Activated T-cell treated with anti-CD3 and anti-CD28 coated beads, Interleukin-2, amount 50 U/mL, for 24 hours (primary cell): ENCODE results near the gene SWSAP1.
"Not testable (repeated sequence)": the region's sequence is repeated elsewhere in the genome, so short reads cannot be mapped to it uniquely, and the experiment has no call there.

Source experiments
- DNase-seq: peaks from one replicate; pipeline ENCODE4 v3.0.0-alpha.2; 2020
- H3K27ac Mint-ChIP-seq: 2 replicates; pipeline ENCODE4 v1.8.0; 2020; ENCODE audit warnings: mild to moderate bottlenecking, mixed read lengths
- H3K27me3 Mint-ChIP-seq: 2 replicates; pipeline ENCODE4 v1.8.0; 2020; ENCODE audit warnings: mixed read lengths
- H3K36me3 Mint-ChIP-seq: 2 replicates; pipeline ENCODE4 v1.8.0; 2020; ENCODE audit warnings: low read depth, mixed read lengths
- H3K4me1 Mint-ChIP-seq: 2 replicates; pipeline ENCODE4 v1.8.0; 2020; ENCODE audit warnings: low read depth, mixed read lengths
- H3K4me3 Mint-ChIP-seq: 2 replicates; pipeline ENCODE4 v1.8.0; 2020; ENCODE audit warnings: mild to moderate bottlenecking, moderate library complexity, mixed read lengths
- H3K9me3 Mint-ChIP-seq: 2 replicates; pipeline ENCODE4 v1.8.0; 2020; ENCODE audit warnings: mixed read lengths

Gene SWSAP1

DNA sequence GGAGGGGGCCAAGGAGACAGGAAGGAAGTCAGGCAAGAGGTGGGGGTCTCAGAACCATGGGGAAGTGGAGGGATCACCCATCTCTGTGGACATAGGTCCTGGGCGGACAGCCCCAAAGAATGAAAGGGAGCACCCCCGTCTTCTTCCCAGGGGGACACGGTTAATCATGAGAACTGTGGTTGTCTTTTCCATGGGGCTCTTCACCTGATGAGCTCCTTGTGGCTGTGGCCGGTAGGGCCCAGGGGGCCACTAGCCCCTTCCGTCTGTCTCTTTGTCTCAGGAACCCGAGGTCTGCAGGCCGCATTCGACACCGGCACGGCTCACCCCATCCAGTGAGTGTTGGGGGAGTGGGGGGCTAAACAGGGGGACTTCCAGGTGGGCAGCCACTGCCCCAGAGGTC, 10.6 kb upstream of the SWSAP1 start:
- no peaks in the 10 kb centered on the region for H3K9me3 Mint-ChIP-seq
- H3K4me1 Mint-ChIP-seq = no peaks in the 10 kb centered on the region
- no peak for DNase-seq
- H3K4me3 Mint-ChIP-seq = no peak overlapping the region
- H3K36me3 Mint-ChIP-seq = peaks cover 21% of the 10 kb centered on the region
- H3K27me3 Mint-ChIP-seq = no peaks in the 10 kb centered on the region
- H3K27ac Mint-ChIP-seq = no peak overlapping the region

DNA sequence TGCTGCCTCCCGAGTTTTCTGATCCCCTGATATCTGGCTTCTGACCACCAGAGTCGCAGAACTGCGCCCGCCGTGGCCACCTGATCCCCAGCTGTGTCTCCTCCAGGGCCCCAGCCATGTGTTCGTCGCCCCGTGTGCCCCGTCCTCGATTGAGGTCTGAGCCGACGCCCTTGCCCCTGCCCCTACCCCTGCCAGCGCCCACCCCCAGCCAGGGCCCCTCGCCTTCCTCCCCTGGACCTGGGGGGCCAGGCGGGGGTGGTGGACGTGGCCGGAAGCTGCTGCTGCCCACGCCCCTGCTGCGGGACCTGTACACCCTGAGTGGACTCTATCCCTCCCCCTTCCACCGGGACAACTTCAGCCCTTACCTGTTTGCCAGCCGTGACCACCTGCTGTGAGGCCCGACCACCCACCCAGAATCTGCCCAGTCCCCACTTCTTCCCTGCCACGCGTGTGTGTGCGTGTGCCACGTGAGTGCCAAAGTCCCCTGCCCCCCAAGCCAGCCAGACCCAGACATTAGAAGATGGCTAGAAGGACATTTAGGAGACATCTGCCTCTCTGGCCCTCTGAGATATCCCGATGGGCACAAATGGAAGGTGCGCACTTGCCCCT, 10.1 kb upstream of the SWSAP1 start:
- peaks cover 24% of the 10 kb centered on the region for H3K36me3 Mint-ChIP-seq
- DNase-seq = no peak
- H3K27me3 Mint-ChIP-seq = no peaks in the 10 kb centered on the region
- no peak overlapping the region for H3K27ac Mint-ChIP-seq
- H3K9me3 Mint-ChIP-seq = no peaks in the 10 kb centered on the region
- no peaks in the 10 kb centered on the region for H3K4me1 Mint-ChIP-seq
- no peak overlapping the region for H3K4me3 Mint-ChIP-seq

DNA sequence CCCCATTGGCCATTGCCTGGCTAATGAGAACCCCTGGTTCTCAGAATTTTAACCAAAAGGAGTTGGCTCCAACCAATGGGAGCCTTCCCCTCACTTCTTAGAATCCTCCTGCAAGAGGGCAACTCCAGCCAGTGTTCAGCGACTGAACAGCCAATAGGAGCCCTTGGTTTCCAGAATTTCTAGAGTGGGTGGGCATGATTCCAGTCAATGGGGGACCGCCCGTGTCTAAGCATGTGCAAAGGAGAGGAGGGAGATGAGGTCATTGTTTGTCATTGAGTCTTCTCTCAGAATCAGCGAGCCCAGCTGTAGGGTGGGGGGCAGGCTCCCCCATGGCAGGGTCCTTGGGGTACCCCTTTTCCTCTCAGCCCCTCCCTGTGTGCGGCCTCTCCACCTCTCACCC, 9.5 kb upstream of the SWSAP1 start:
- Mint-ChIP-seq H3K27me3 (no peaks in the 10 kb centered on the region), H3K27ac (no peak overlapping the region)

DNA sequence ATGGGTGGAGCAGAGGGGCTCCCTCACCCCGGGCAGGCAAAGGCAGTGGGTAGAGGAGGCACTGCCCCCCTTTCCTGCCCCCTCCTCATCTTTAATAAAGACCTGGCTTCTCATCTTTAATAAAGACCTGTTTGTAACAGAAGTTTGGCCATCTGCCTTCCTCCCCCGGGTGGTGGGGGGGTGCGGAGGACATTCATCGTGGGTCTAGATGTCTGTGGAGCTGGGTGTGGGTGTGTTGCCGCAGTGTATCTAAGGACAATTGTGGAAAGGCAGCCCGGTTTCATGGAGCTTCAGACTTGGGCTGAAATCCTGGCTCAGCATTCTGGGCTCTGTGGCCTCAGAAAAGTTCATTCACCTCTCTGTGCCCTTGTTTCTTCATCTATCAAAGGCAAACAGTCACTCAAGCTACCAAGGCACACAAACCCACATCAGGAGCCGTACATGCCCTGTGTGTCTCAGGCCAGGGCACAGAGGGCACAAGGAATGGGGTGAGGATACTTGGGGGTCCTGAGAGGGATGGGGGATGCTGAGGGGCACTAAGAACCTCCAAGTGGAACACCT, 8.8 kb upstream of the SWSAP1 start:
- DNase-seq = no peak
- no peak overlapping the region for H3K4me3 Mint-ChIP-seq
- H3K9me3 Mint-ChIP-seq = no peaks in the 10 kb centered on the region
- no peak overlapping the region for H3K27ac Mint-ChIP-seq
- H3K27me3 Mint-ChIP-seq = no peaks in the 10 kb centered on the region
- H3K4me1 Mint-ChIP-seq = no peaks in the 10 kb centered on the region
- H3K36me3 Mint-ChIP-seq = peaks cover 28% of the 10 kb centered on the region

More for the DNA sequence above, 9.5 kb upstream of the SWSAP1 start:
- no peak for DNase-seq
- peaks cover 27% of the 10 kb centered on the region for H3K36me3 Mint-ChIP-seq
- no peaks in the 10 kb centered on the region for H3K9me3 Mint-ChIP-seq
- no peaks in the 10 kb centered on the region for H3K4me1 Mint-ChIP-seq
- no peak overlapping the region for H3K4me3 Mint-ChIP-seq

DNA sequence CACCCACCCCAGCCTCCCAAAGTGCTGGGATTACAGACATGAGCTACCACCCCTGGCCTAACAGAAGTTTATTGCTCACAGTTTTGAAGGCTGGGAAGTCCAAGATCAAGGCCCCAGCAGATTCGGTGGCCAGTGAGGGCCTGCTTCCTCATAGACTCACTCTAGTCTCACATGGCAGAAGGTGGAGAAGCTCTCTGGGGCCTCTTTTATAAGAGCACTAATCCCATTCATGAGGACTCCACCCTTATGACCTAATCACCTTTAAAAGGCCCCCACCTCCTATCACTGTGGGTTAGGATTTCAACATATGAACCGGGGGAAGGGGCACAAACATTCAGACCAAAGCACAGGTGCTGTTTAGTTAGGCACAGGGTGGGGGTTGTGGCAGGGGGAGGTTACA, 6.9 kb upstream of the SWSAP1 start:
- no peaks in the 10 kb centered on the region for H3K4me1 Mint-ChIP-seq
- peaks cover 30% of the 10 kb centered on the region for H3K36me3 Mint-ChIP-seq
- no peak overlapping the region for H3K27ac Mint-ChIP-seq
- no peak for DNase-seq
- no peaks in the 10 kb centered on the region for H3K9me3 Mint-ChIP-seq
- H3K4me3 Mint-ChIP-seq = no peak overlapping the region
- no peaks in the 10 kb centered on the region for H3K27me3 Mint-ChIP-seq

DNA sequence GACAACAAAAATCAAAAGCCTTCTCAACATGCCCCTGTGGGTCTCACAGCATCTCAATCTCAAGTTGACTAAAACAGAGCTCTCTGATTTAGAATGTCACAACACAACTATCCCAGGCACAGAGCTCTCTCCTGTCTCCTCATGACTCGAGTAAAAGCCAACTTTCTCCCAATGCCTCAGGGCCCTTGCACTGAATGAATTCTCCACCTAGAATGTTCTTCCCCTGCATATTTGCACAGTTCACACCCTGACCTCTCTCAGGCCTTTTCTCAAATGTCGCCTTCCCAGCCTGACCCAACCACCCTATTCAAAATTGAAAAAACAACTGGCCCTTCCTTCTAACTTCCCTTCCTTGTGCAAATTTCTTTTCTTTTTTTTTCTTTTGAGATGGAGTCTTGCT, 3.7 kb upstream of the SWSAP1 start:
- Mint-ChIP-seq H3K27me3 (no peaks in the 10 kb centered on the region), H3K36me3 (peaks cover 24% of the 10 kb centered on the region), H3K4me1 (peaks cover 4% of the 10 kb centered on the region), H3K9me3 (no peaks in the 10 kb centered on the region), H3K4me3 (no peak overlapping the region), H3K27ac (no peak overlapping the region)
- no peak for DNase-seq

DNA sequence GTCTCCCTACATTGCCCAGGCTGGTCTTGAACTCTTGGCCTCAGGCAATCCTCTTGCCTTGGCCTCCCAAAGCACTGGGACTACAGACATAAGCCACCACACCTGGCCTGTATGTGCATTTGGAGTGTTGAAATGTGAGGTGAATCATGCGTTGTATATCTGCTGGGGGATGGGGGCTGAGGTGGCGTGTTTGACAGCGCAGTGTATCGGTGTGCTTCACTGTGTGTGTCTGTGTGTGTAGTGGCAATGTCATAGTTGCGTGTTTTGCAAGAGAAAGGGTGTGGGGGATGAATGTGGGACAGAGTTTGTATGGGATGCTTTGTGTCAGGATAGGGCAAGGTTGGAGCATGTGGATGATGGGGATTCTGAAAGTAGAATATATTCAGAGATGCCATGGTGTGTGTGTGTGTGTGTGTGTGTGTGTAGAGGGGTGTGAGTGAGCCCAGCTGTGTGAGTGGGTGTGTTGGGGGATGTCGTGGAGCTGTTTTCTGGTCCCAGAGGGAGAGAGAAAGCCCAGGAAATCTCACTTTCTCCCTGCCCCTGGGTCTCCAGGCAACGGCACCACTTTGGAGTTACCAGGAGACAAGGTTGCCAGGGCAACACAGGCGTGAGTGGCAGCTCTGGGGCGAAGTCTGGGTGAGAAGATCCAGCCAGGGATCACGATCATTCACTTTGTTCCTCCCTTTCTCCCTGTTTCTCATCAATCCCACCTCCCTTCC, 1.1 kb upstream of the SWSAP1 start:
- no peak overlapping the region for H3K27ac Mint-ChIP-seq
- H3K4me3 Mint-ChIP-seq = no peak overlapping the region
- H3K36me3 Mint-ChIP-seq = peaks cover 31% of the 10 kb centered on the region
- peaks cover 21% of the 10 kb centered on the region for H3K4me1 Mint-ChIP-seq
- no peaks in the 10 kb centered on the region for H3K27me3 Mint-ChIP-seq
- H3K9me3 Mint-ChIP-seq = no peaks in the 10 kb centered on the region
- no peak for DNase-seq

DNA sequence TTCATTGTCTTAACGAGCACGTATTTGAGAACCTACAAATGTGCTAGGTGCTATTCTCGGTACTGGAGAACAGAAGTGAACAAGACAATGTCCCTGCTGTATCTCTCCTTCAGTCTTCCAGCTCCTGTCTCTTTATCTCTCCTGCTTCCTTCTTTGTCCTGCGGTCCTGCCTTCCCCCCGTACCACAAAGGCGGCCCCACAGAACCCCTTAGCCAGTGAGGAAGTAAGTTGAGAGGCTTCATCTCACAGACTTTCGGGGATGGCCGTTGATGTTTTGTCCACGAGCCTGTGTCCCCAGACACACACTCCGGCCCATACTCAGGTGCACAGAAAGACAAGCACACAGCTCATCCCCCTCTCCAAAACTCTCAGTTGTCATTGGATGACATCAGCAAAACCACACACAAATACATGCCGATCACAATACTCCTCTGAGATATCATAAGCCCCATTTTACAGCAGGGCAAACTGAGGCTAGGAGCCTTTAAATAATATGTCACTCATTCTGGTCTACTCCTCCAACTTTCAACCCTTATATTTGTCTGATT, 507 bp upstream of the SWSAP1 start:
- Mint-ChIP-seq H3K4me1 (peaks cover 26% of the 10 kb centered on the region), H3K4me3 (no peak overlapping the region), H3K36me3 (peaks cover 30% of the 10 kb centered on the region), H3K9me3 (no peaks in the 10 kb centered on the region), H3K27ac (no peak overlapping the region), H3K27me3 (no peaks in the 10 kb centered on the region)
- DNase-seq = no peak

DNA sequence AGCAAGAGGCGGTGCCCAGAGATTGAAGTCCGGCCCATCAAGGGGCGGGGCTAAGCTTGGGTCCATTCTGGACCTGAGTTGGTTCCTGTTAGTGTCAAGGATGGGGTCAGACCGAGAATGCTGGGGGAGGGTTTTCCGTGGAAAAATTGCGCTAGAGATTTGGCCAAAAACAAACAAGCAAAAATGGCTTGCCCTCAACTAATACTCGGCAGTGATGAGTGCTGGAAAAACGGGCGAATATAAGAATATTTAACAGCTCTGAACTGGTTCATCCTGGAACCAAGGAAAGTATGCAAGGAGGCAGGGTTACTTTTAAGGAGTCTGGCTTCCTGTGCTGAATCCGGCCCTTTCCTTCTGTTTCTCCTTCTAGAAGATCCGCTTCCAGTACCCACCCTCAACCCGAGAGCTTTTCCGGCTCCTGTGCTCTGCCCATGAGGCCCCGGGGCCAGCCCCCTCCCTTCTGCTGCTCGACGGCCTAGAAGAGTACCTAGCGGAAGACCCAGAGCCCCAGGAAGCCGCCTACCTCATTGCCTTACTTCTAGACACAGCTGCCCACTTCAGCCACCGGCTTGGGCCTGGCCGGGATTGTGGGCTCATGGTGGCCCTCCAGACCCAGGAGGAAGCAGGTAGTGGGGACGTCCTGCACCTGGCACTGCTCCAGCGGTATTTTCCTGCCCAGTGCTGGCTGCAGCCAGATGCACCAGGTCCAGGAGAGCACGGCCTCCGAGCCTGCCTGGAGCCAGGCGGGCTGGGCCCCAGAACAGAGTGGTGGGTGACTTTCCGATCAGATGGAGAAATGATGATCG, 880 bp downstream of the SWSAP1 start:
- Mint-ChIP-seq H3K27me3 (no peaks in the 10 kb centered on the region), H3K36me3 (peaks cover 23% of the 10 kb centered on the region), H3K4me3 (no peak overlapping the region), H3K9me3 (no peaks in the 10 kb centered on the region), H3K27ac (no peak overlapping the region), H3K4me1 (peaks cover 32% of the 10 kb centered on the region)
- DNase-seq = peak; percentile 74

DNA sequence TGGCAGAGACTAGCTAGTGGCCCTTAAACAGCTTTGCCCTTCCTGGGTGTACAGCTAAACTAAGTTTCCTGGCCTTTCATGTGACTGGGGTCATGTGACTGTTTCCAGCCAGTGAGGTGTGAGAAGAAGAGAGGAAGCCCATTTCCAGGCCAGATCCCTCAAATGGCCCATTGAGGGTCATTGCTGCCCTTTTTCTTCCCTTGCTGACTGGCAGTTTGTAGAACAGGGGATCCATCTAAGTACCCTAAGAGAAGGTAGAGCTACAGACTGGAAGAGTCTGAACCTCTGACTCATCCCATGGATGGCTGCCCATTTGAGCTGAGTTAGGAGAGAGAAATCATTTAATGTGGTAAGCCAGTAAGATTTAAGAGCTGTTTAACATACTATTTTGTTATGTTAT, 2.8 kb downstream of the SWSAP1 start:
- Mint-ChIP-seq H3K36me3 (peaks cover 24% of the 10 kb centered on the region), H3K4me3 (no peak overlapping the region), H3K4me1 (peaks cover 45% of the 10 kb centered on the region), H3K27ac (peak overlapping the region; percentile 88), H3K9me3 (no peaks in the 10 kb centered on the region), H3K27me3 (peaks cover 5% of the 10 kb centered on the region)
- DNase-seq = no peak

DNA sequence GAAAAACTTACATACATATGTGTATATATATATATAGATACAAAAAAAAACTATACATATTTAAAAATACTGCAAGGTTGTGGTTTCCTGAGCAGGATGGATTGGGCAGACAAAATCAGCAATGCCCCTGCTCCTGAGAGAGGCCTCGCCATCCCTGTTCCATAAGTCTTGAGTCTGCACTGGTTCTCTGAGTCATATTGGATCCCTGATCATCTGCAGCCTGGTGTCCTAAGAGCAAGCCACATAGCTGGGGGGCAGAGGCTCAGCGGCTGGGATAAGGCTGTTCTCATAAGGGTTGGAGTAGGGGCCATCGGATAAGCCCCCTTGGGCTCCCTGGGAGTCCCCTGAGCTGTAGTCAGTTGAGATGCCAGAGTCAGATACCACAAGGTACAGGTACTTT, 3.3 kb downstream of the SWSAP1 start:
- no peak for DNase-seq
- Mint-ChIP-seq H3K4me3 (no peak overlapping the region), H3K27ac (peak overlapping the region; percentile 31)

DNA sequence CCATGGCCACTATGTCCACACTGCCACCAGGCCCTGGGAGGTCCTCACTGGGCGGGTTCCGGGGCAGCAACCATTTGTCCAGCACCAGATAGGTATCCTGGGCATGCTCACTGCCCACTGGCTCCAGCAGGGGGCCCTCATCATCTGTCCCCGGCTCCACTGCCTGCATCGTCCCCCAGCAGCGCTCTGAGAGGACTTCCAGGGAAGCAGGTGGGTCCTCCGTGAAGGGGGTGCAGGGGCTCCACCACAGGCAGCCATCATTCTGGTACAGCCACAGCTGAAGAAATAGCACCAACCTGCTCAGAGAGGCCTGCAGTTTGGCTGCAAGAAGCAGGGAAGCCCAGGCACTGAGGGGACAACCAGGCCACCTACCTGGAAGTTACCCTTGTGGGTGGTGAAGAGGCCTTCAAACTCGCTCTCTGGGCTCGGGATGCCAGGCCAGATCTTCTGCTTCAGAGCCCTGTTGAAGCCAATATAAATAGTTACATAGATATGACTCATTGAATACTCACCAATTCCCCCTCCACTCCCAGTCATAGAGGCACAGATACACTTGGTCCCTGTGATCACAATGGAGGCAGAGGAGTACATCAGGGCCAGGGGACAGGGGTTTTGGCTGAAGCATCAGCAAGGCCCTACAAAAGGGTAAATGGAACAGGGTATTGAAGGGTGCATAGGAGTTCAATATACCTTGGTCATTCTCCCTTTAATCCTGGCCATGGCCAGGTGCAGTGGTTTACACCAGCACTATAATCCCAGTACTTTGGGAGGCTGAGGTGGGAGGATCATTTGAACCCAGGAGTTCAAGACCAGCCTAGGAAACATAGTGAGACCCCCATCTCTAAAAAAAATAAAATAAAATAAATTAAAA, 4.1 kb downstream of the SWSAP1 start:
- H3K36me3 Mint-ChIP-seq = peaks cover 24% of the 10 kb centered on the region
- peaks cover 47% of the 10 kb centered on the region for H3K4me1 Mint-ChIP-seq
- peak overlapping the region; percentile 72 for H3K27ac Mint-ChIP-seq
- no peak overlapping the region for H3K4me3 Mint-ChIP-seq
- no peaks in the 10 kb centered on the region for H3K9me3 Mint-ChIP-seq
- DNase-seq = peak; percentile 37
- H3K27me3 Mint-ChIP-seq = peaks cover 14% of the 10 kb centered on the region

More for the DNA sequence above, 3.3 kb downstream of the SWSAP1 start:
- peaks cover 24% of the 10 kb centered on the region for H3K36me3 Mint-ChIP-seq
- H3K9me3 Mint-ChIP-seq = no peaks in the 10 kb centered on the region
- peaks cover 48% of the 10 kb centered on the region for H3K4me1 Mint-ChIP-seq
- peaks cover 8% of the 10 kb centered on the region for H3K27me3 Mint-ChIP-seq

DNA sequence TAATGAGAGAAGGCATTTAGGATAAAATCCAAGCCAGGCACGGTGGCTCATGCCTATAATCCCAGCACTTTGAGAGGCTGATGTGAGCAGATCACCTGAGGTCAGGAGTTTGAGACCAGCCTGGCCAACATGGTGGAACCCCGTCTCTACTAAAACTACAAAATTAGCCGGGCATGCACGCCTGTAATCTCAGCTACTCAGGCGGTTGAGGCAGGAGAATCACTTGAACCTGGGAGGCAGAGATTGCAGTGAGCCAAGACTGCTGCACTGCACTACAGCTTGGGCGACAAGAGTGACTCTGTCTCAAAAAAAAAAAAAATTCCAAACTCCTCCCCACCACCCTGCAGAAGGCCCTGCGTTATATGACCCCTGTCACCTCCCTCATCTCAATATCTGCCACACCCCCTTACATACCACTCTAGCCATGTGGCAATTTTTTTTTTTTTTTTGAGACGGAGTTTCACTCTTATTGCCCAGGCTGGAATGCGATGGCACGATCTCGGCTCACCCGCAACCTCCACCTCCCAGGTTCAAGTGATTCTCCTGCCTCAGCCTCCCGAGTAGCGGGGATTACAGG, 4.9 kb downstream of the SWSAP1 start:
- not testable (repeated sequence) for H3K4me3 Mint-ChIP-seq, H3K9me3 Mint-ChIP-seq, DNase-seq
- Mint-ChIP-seq H3K36me3 (peaks cover 24% of the 10 kb centered on the region), H3K27ac (peak overlapping the region; percentile 63), H3K27me3 (peaks cover 16% of the 10 kb centered on the region), H3K4me1 (peaks cover 47% of the 10 kb centered on the region)
